RWPE2 (cell line): ENCODE data around the gene CNIH2.
"Not testable (repeated sequence)": the region's sequence is repeated elsewhere in the genome, so short reads cannot be mapped to it uniquely, and the experiment has no call there.

Source experiments
- ATAC-seq: fragments of 200-7000 bp; cut with Tn5 transposase; 3 replicates; pipeline ENCODE4 v1.9.1; 2021; ENCODE audit warnings: low read depth
- DNase-seq: peaks from one replicate; pipeline ENCODE4 v3.0.0-alpha.2; 2020; ENCODE audit warnings: low spot score
- H3K27ac ChIP-seq: fragments of 450-650 bp; 2 replicates; pipeline ENCODE4 v1.5.1; 2017; ENCODE audit warnings: mild to moderate bottlenecking; ENCODE audit not compliant: poor library complexity, severe bottlenecking
- H3K27me3 ChIP-seq: fragments of 250-450 bp; sonication (Bioruptor Pico); 2 replicates; pipeline ENCODE4 v1.5.1; 2021; ENCODE audit warnings: mild to moderate bottlenecking, moderate library complexity; ENCODE audit not compliant: insufficient read depth, poor library complexity, severe bottlenecking
- H3K36me3 ChIP-seq: fragments of 250-450 bp; sonication (Bioruptor Pico); 2 replicates; pipeline ENCODE4 v1.5.1; 2020; ENCODE audit warnings: low read depth, mild to moderate bottlenecking, moderate library complexity
- H3K4me1 ChIP-seq: fragments of 250-450 bp; sonication (Bioruptor Pico); 2 replicates; pipeline ENCODE4 v1.5.1; 2021; ENCODE audit warnings: mild to moderate bottlenecking, moderate library complexity; ENCODE audit not compliant: insufficient read depth, poor library complexity, severe bottlenecking
- H3K4me3 ChIP-seq: fragments of 250-450 bp; sonication (Bioruptor Pico); 2 replicates; pipeline ENCODE4 v1.5.1; 2021; ENCODE audit warnings: mild to moderate bottlenecking, moderate library complexity; ENCODE audit not compliant: severe bottlenecking
- H3K9me3 ChIP-seq: fragments of 250-450 bp; sonication (Bioruptor Pico); 2 replicates; pipeline ENCODE4 v1.5.1; 2021; ENCODE audit warnings: mild to moderate bottlenecking, moderate library complexity; ENCODE audit not compliant: severe bottlenecking
- CTCF ChIP-seq: fragments of 450-650 bp; IDR thresholded peaks from one replicate; pipeline ENCODE4 v1.5.1; 2017; ENCODE audit warnings: mild to moderate bottlenecking, moderate library complexity; ENCODE audit not compliant: poor library complexity, severe bottlenecking

The CNIH2 gene

GRCh38 chr11:66316849-66317251 is 38.9 kb downstream of the CNIH2 start, which contains the start of gene CD248:
Gene CD248 (minus strand): TSS chr11:66317044. CDS start chr11:66317027, 17 bp downstream.
- H3K4me3 ChIP-seq: no peak within 1 kb of the TSS
- no peak for ATAC-seq
- H3K4me1 ChIP-seq: peaks cover 6% of the 10 kb centered on the region
- no peak for DNase-seq
- H3K27me3 ChIP-seq: no peaks in the 10 kb centered on the region
- no peaks in the 10 kb centered on the region for H3K36me3 ChIP-seq
- TF ChIP-seq CTCF: no peak
- peaks cover 3% of the 10 kb centered on the region for H3K9me3 ChIP-seq
- peak within 1 kb of the TSS; percentile 2 for H3K27ac ChIP-seq

GRCh38 chr11:66317322-66317722 is 39.3 kb downstream of the CNIH2 start:
- peaks cover 3% of the 10 kb centered on the region for H3K9me3 ChIP-seq
- H3K4me1 ChIP-seq: peaks cover 6% of the 10 kb centered on the region
- H3K27me3 ChIP-seq: no peaks in the 10 kb centered on the region
- no peak for TF ChIP-seq CTCF
- ATAC-seq (no peak), DNase-seq (no peak)
- H3K4me3 ChIP-seq: no peak overlapping the region
- no peaks in the 10 kb centered on the region for H3K36me3 ChIP-seq
- H3K27ac ChIP-seq: no peak overlapping the region

- no peak for TF ChIP-seq CTCF
- Histone ChIP-seq H3K27ac (peak overlapping the region; percentile 2), H3K9me3 (peaks cover 3% of the 10 kb centered on the region), H3K4me1 (peaks cover 6% of the 10 kb centered on the region), H3K27me3 (no peaks in the 10 kb centered on the region), H3K36me3 (no peaks in the 10 kb centered on the region), H3K4me3 (no peak overlapping the region)
- DNase-seq (no peak), ATAC-seq (peak; percentile 42; the same call in 1 of the 3 replicates)
Observed at GRCh38 chr11:66317723-66318599, 40.0 kb downstream of the CNIH2 start.

- ATAC-seq: no peak
- peak overlapping the region; percentile 2 for H3K27ac ChIP-seq
- peaks cover 3% of the 10 kb centered on the region for H3K9me3 ChIP-seq
- H3K27me3 ChIP-seq: no peaks in the 10 kb centered on the region
- no peaks in the 10 kb centered on the region for H3K36me3 ChIP-seq
- H3K4me3 ChIP-seq: no peak overlapping the region
- no peak for TF ChIP-seq CTCF
- DNase-seq: no peak
- H3K4me1 ChIP-seq: peaks cover 6% of the 10 kb centered on the region
Observed at GRCh38 chr11:66318600-66318970, 40.6 kb downstream of the CNIH2 start.

GRCh38 chr11:66320289-66320688 is 42.3 kb downstream of the CNIH2 start:
- not testable (repeated sequence) for DNase-seq, H3K4me1 ChIP-seq, H3K4me3 ChIP-seq, H3K36me3 ChIP-seq, H3K27me3 ChIP-seq, ATAC-seq, H3K9me3 ChIP-seq, H3K27ac ChIP-seq

GRCh38 chr11:66320748-66321147 is 42.8 kb downstream of the CNIH2 start:
- H3K4me3 ChIP-seq, H3K4me1 ChIP-seq, H3K27me3 ChIP-seq, DNase-seq, H3K9me3 ChIP-seq, H3K27ac ChIP-seq, H3K36me3 ChIP-seq, ATAC-seq: not testable (repeated sequence)
